ENCODE data around the gene ANAPC2. TPM values are rescaled to one million over a fixed set of nuclear protein-coding genes. Genes with fewer than 3 reads are reported as not detected.

ANAPC2 gene
- total RNA-seq, 1 experiment from 2014 or later = 80.9 TPM

- TF ChIP-seq ATF3 (CRISPR knock-in tag; conservative IDR thresholded peaks at IDR 0.05) (no peak), TCF7 (CRISPR knock-in tag; IDR thresholded peaks at IDR 0.05; ENCODE audit: low read depth) (no peak), CREB1 (CRISPR knock-in tag; IDR thresholded peaks at IDR 0.05) (no peak), NR3C1 (CRISPR knock-in tag; conservative IDR thresholded peaks at IDR 0.05; ENCODE audit: low read depth) (no peak), NR2C2 (CRISPR knock-in tag; IDR thresholded peaks at IDR 0.05) (no peak), EMX1 (CRISPR knock-in tag; IDR thresholded peaks at IDR 0.05) (no peak), RELA (CRISPR knock-in tag; IDR thresholded peaks at IDR 0.05; ENCODE audit: borderline replicate concordance) (no peak)
- TF ChIP-seq, protein P1, sequence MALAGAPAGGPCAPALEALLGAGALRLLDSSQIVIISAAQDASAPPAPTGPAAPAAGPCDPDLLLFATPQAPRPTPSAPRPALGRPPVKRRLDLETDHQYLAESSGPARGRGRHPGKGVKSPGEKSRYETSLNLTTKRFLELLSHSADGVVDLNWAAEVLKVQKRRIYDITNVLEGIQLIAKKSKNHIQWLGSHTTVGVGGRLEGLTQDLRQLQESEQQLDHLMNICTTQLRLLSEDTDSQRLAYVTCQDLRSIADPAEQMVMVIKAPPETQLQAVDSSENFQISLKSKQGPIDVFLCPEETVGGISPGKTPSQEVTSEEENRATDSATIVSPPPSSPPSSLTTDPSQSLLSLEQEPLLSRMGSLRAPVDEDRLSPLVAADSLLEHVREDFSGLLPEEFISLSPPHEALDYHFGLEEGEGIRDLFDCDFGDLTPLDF (CRISPR knock-in tag; IDR thresholded peaks at IDR 0.05) = no peak
Observed at GRCh38 chr9:137194909-137195308, 6.5 kb upstream of the ANAPC2 start (continued).

- POLR2A ChIA-PET = interaction anchor here (1.0 kb wide), 1 partner anchor 9 kb away, joined by 3 read pairs; no protein-coding TSS in a partner anchor
- no peak for TF ChIP-seq ZNF232 (CRISPR knock-in tag; IDR thresholded peaks at IDR 0.05)
- no peak for TF ChIP-seq ZSCAN18 (CRISPR knock-in tag; IDR thresholded peaks at IDR 0.05)
- no peak for TF ChIP-seq EMX1 (CRISPR knock-in tag; IDR thresholded peaks at IDR 0.05)
- TF ChIP-seq HMGXB4 (CRISPR knock-in tag; IDR thresholded peaks at IDR 0.05) = 0 out of 2 replicates have a peak, but pooled peaks have one; percentile 15
- Mint-ChIP-seq H3K27ac (no peak overlapping the region), H3K36me3 (no peaks in the 10 kb centered on the region; the same call in 1 of the 2 replicates), H3K4me1 (peaks cover 15% of the 10 kb centered on the region), H3K9me3 (no peaks in the 10 kb centered on the region), H3K27me3 (ENCODE audit: low read depth) (no peaks in the 10 kb centered on the region), H3K4me3 (no peak overlapping the region)
- ATAC-seq (no peak), DNase-seq (ENCODE audit: low spot score) (no peak)
- CTCF ChIA-PET = interaction anchor here (1.2 to 2.1 kb wide), 5 partner anchors 19 to 165 kb away, joined by 3 to 16 read pairs (median 4); no protein-coding TSS in a partner anchor
Observed at GRCh38 chr9:137194388-137194787, 6.0 kb upstream of the ANAPC2 start.

DNA sequence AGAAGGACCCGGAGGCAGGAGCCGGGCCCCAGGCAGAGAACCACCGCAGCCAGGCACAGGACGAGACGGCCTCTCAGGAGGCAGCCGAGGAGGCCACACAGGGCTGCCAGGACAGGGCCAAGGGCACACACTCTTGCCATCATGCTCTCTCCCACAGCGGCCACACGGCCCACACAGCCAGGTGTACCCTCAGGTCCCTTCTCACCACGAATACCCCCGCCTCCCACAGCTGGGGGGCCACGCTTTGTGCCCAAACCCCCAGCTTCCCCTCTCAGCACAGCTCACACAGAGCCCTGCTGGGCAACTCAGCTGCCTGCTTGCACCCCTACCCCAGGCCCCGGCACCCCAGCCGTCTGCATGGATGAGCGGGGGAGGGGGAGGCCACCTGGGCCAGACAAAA is 5.4 kb upstream of the ANAPC2 start:
- Mint-ChIP-seq H3K36me3 (no peaks in the 10 kb centered on the region; the same call in 1 of the 2 replicates), H3K27ac (no peak overlapping the region), H3K4me3 (no peak overlapping the region), H3K27me3 (ENCODE audit: low read depth) (no peaks in the 10 kb centered on the region), H3K9me3 (no peaks in the 10 kb centered on the region), H3K4me1 (peaks cover 17% of the 10 kb centered on the region)
- ATAC-seq (no peak), DNase-seq (ENCODE audit: low spot score) (no peak)
- POLR2A ChIA-PET = no interaction called here
- CTCF ChIA-PET = interaction anchor here (1.2 to 1.3 kb wide), 3 partner anchors 43 to 164 kb away, joined by 3 to 4 read pairs (median 3); no protein-coding TSS in a partner anchor
- TF ChIP-seq USF2 (CRISPR knock-in tag; IDR thresholded peaks at IDR 0.05) = no peak
- TF ChIP-seq FOXP1 (CRISPR knock-in tag; IDR thresholded peaks at IDR 0.05; ENCODE audit: borderline replicate concordance) = no peak
- no peak for TF ChIP-seq NFATC4 (CRISPR knock-in tag; IDR thresholded peaks at IDR 0.05)
- no peak for TF ChIP-seq SMAD4 (CRISPR knock-in tag; IDR thresholded peaks at IDR 0.05)
- no peak for TF ChIP-seq SMAD3 (CRISPR knock-in tag; IDR thresholded peaks at IDR 0.05; ENCODE audit: borderline replicate concordance)
- TF ChIP-seq CREM (CRISPR knock-in tag; IDR thresholded peaks at IDR 0.05) = no peak
- no peak for TF ChIP-seq MAX (CRISPR knock-in tag; IDR thresholded peaks at IDR 0.05)
- TF ChIP-seq GABPB1 (CRISPR knock-in tag; IDR thresholded peaks at IDR 0.05) = no peak
- no peak for TF ChIP-seq MXD4 (CRISPR knock-in tag; IDR thresholded peaks at IDR 0.05; ENCODE audit: borderline replicate concordance)
- TF ChIP-seq RELA (CRISPR knock-in tag; IDR thresholded peaks at IDR 0.05; ENCODE audit: borderline replicate concordance) = no peak
- TF ChIP-seq NFE2L1 (CRISPR knock-in tag; IDR thresholded peaks at IDR 0.05) = no peak
- TF ChIP-seq AR (CRISPR knock-in tag; IDR thresholded peaks at IDR 0.05) = no peak
- no peak for TF ChIP-seq ATF6 (CRISPR knock-in tag; IDR thresholded peaks at IDR 0.05)
- no peak for TF ChIP-seq JAZF1 (CRISPR knock-in tag; IDR thresholded peaks at IDR 0.05)

Data from WTC11 (cell line).